Neural cell (in vitro differentiated cells): ENCODE measurements around the gene ATXN2. TPM values are rescaled to one million over a fixed set of nuclear protein-coding genes. Genes with fewer than 3 reads are reported as not detected.

Source experiments
- H2AFZ ChIP-seq: fragments of 200-600, 300-800 bp; sonication (generic), shearing (Covaris generic); 2 replicates; pipeline ENCODE4 v1.6.0; 2014; ENCODE audit warnings: low read depth, mild to moderate bottlenecking, antibody characterized with exemption, low read length, moderate library complexity
- H3F3A ChIP-seq: fragments of 200-600 bp; shearing (Covaris generic); 2 replicates; pipeline ENCODE4 v1.6.1; 2016; ENCODE audit warnings: mild to moderate bottlenecking, moderate library complexity, mixed read lengths, antibody characterized with exemption, low read length; ENCODE audit not compliant: insufficient read depth, poor library complexity, severe bottlenecking
- H3K27ac ChIP-seq: fragments of 200-600, 300-800 bp; sonication (generic), shearing (Covaris generic); 2 replicates; pipeline ENCODE4 v1.5.1; 2014; ENCODE audit warnings: mild to moderate bottlenecking, low read length, moderate library complexity
- H3K27me3 ChIP-seq: fragments of 300-800, 200-600 bp; sonication (generic), shearing (Covaris generic); 2 replicates; pipeline ENCODE4 v1.6.0; 2014; ENCODE audit warnings: mild to moderate bottlenecking, low read depth, low read length, moderate library complexity; ENCODE audit not compliant: insufficient read depth
- H3K36me3 ChIP-seq: fragments of 300-800, 200-600 bp; sonication (generic), shearing (Covaris generic); 2 replicates; pipeline ENCODE4 v1.5.1; 2014; ENCODE audit warnings: mild to moderate bottlenecking, antibody characterized with exemption, low read length, moderate library complexity; ENCODE audit not compliant: insufficient read depth
- H3K4me2 ChIP-seq: fragments of 300-800, 200-600 bp; sonication (generic), shearing (Covaris generic); 2 replicates; pipeline ENCODE4 v1.6.0; 2014; ENCODE audit warnings: mild to moderate bottlenecking, low read length
- H3K4me3 ChIP-seq: fragments of 300-800, 200-600 bp; sonication (generic), shearing (Covaris generic); 2 replicates; pipeline ENCODE4 v1.5.1; 2014; ENCODE audit warnings: mild to moderate bottlenecking, low read length, moderate library complexity
- H3K79me2 ChIP-seq: fragments of 200-600 bp; shearing (Covaris generic); replicated peaks from 2 replicates; pipeline ENCODE4 v1.6.0; 2014; ENCODE audit warnings: mild to moderate bottlenecking, low read length, moderate library complexity; ENCODE audit not compliant: insufficient read depth
- H3K9ac ChIP-seq: fragments of 300-800, 200-600 bp; sonication (generic), shearing (Covaris generic); 2 replicates; pipeline ENCODE4 v1.6.1; 2016; ENCODE audit warnings: mild to moderate bottlenecking, low read length, mixed read lengths
- H3K9me2 ChIP-seq: fragments of 200-600 bp; shearing (Covaris generic); 2 replicates; pipeline ENCODE4 v1.6.1; 2016; ENCODE audit warnings: mild to moderate bottlenecking, low read length, mixed read lengths; ENCODE audit not compliant: insufficient read depth
- H3K9me3 ChIP-seq: fragments of 200-600, 300-800 bp; sonication (generic), shearing (Covaris generic); 2 replicates; pipeline ENCODE4 v1.6.1; 2016; ENCODE audit warnings: mild to moderate bottlenecking, mixed run types, low read length, moderate library complexity, mixed read lengths
- H4K20me1 ChIP-seq: fragments of 200-600 bp; shearing (Covaris generic); 2 replicates; pipeline ENCODE4 v1.6.1; 2016; ENCODE audit warnings: mild to moderate bottlenecking, mixed run types; ENCODE audit not compliant: insufficient read depth
- CTCF ChIP-seq: fragments of 450-650 bp; IDR thresholded peaks from 2 replicates; pipeline ENCODE4 v1.5.1; 2014; ENCODE audit warnings: antibody characterized with exemption, mild to moderate bottlenecking, moderate library complexity; ENCODE audit not compliant: poor library complexity, severe bottlenecking
- EP300 ChIP-seq: fragments of 450-650 bp; conservative IDR thresholded peaks from 2 replicates; pipeline ENCODE4 v1.6.1; 2014; ENCODE audit warnings: antibody characterized with exemption, mild to moderate bottlenecking, moderate library complexity; ENCODE audit not compliant: poor library complexity, severe bottlenecking
- EZH2 ChIP-seq: fragments of 200-600, 300-800 bp; shearing (Covaris generic), sonication (generic); IDR thresholded peaks from 2 replicates; pipeline ENCODE4 v1.6.1; 2014; ENCODE audit warnings: antibody characterized with exemption, low read length, borderline replicate concordance, mild to moderate bottlenecking; ENCODE audit not compliant: insufficient read depth, poor library complexity, severe bottlenecking
- MXI1 ChIP-seq: fragments of 450-650 bp; conservative IDR thresholded peaks from 2 replicates; pipeline ENCODE4 v1.6.1; 2014; ENCODE audit warnings: antibody characterized with exemption, mild to moderate bottlenecking; ENCODE audit not compliant: poor library complexity, severe bottlenecking
- POLR2AphosphoS5 ChIP-seq: IDR thresholded peaks from 2 replicates; pipeline ENCODE4 v1.6.1; 2012
- RAD21 ChIP-seq: fragments of 450-650 bp; conservative IDR thresholded peaks from 2 replicates; pipeline ENCODE4 v1.6.1; 2014; ENCODE audit warnings: antibody characterized with exemption, mild to moderate bottlenecking, moderate library complexity
- SMC3 ChIP-seq: fragments of 450-650 bp; conservative IDR thresholded peaks from 2 replicates; pipeline ENCODE4 v1.6.1; 2014; ENCODE audit warnings: antibody characterized with exemption, mild to moderate bottlenecking, moderate library complexity; ENCODE audit not compliant: poor library complexity
- TAF1 ChIP-seq: IDR thresholded peaks from 2 replicates; pipeline ENCODE4 v1.6.1; 2012; ENCODE audit warnings: low read depth
- polyA plus RNA-seq: library from polyadenylated mRNA; depleted of rRNA; stranded (reverse); fragments of >200 nt; gene quantifications from 2 replicates; pipeline ENCODE4 v1.2.3, GENCODE V29; 2014
- TF ChIP-seq, protein P1 (sequence below): IDR thresholded peaks from 2 replicates; pipeline ENCODE4 v1.6.1; 2012; ENCODE audit warnings: borderline replicate concordance

The ATXN2 gene
- polyA plus RNA-seq, 1 donor from 2014 or later: 12.6 TPM

- Histone ChIP-seq H3K27me3 (no peaks in the 10 kb centered on the region), H3F3A (no peaks in the 10 kb centered on the region), H3K9ac (no peak overlapping the region), H3K79me2 (peaks cover 84% of the 10 kb centered on the region), H3K27ac (no peak overlapping the region), H3K9me2 (no peaks in the 10 kb centered on the region), H4K20me1 (no peaks in the 10 kb centered on the region), H3K4me3 (no peak overlapping the region), H3K9me3 (no peaks in the 10 kb centered on the region), H3K36me3 (no peaks in the 10 kb centered on the region), H3K4me2 (no peak overlapping the region), H2AFZ (no peak overlapping the region)
- TF ChIP-seq POLR2AphosphoS5 (no peak), TAF1 (no peak), EZH2 (no peak), EP300 (no peak), CTCF (no peak), SMC3 (no peak), MXI1 (no peak), RAD21 (no peak)
- TF ChIP-seq, protein P1, sequence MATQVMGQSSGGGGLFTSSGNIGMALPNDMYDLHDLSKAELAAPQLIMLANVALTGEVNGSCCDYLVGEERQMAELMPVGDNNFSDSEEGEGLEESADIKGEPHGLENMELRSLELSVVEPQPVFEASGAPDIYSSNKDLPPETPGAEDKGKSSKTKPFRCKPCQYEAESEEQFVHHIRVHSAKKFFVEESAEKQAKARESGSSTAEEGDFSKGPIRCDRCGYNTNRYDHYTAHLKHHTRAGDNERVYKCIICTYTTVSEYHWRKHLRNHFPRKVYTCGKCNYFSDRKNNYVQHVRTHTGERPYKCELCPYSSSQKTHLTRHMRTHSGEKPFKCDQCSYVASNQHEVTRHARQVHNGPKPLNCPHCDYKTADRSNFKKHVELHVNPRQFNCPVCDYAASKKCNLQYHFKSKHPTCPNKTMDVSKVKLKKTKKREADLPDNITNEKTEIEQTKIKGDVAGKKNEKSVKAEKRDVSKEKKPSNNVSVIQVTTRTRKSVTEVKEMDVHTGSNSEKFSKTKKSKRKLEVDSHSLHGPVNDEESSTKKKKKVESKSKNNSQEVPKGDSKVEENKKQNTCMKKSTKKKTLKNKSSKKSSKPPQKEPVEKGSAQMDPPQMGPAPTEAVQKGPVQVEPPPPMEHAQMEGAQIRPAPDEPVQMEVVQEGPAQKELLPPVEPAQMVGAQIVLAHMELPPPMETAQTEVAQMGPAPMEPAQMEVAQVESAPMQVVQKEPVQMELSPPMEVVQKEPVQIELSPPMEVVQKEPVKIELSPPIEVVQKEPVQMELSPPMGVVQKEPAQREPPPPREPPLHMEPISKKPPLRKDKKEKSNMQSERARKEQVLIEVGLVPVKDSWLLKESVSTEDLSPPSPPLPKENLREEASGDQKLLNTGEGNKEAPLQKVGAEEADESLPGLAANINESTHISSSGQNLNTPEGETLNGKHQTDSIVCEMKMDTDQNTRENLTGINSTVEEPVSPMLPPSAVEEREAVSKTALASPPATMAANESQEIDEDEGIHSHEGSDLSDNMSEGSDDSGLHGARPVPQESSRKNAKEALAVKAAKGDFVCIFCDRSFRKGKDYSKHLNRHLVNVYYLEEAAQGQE: no peak
Observed at GRCh38 chr12:111586986-111587385, 12.1 kb downstream of the ATXN2 start.

DNA sequence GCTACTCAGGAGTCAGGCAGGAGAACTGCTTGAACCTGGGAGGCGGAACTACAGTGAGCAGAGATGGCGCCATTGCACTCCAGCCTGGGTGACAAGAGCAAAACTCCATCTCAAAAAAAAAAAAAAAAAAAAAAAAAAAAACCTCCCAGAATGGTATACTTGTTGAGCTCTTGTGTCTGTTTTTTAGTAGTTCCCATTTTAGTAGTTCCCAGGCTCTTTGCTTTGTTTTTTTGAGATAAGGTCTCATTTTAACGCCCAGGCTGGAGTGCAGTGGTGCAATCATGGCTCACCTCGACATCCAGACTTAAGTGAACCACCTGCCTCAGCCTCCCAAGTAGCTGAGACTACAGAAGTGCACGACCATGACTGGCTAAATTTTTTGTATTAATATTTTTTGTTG, 13.4 kb downstream of the ATXN2 start:
- TF ChIP-seq, protein P1: no peak
- no peak for TF ChIP-seq RAD21
- TF ChIP-seq MXI1: no peak
- TF ChIP-seq CTCF: no peak
- TF ChIP-seq SMC3: no peak
- no peak for TF ChIP-seq EP300
- TF ChIP-seq TAF1: no peak
- TF ChIP-seq POLR2AphosphoS5: no peak
- no peak for TF ChIP-seq EZH2
- Histone ChIP-seq H3K9me3 (no peaks in the 10 kb centered on the region), H3K4me3 (no peak overlapping the region), H3K36me3 (no peaks in the 10 kb centered on the region), H3K9ac (no peak overlapping the region), H3K79me2 (peaks cover 76% of the 10 kb centered on the region), H3K4me2 (no peak overlapping the region), H3K27me3 (no peaks in the 10 kb centered on the region), H2AFZ (no peak overlapping the region), H3F3A (no peaks in the 10 kb centered on the region), H4K20me1 (no peaks in the 10 kb centered on the region), H3K27ac (no peak overlapping the region), H3K9me2 (no peaks in the 10 kb centered on the region)
